GM18867 (cell line): Measurements from ENCODE around the gene LGALS1.

Experiments used
- ATAC-seq: cut with Tn5 transposase; IDR thresholded peaks from one replicate; pipeline ENCODE4 v1.9.1; 2021; ENCODE audit warnings: mild to moderate bottlenecking, moderate library complexity; ENCODE audit not compliant: unreplicated experiment

Gene LGALS1

GRCh38 chr22:37661160-37661924, 14.1 kb upstream of the LGALS1 start:
- no peak for ATAC-seq

- ATAC-seq, result no peak
These were observed 13.4 kb upstream of the LGALS1 start for GRCh38 chr22:37662039-37662438.

GRCh38 chr22:37663521-37664140, 11.8 kb upstream of the LGALS1 start:
- no peak for ATAC-seq

- ATAC-seq, result no peak
These were observed 11.0 kb upstream of the LGALS1 start for GRCh38 chr22:37664249-37665101.

GRCh38 chr22:37665487-37665886, 9.9 kb upstream of the LGALS1 start:
- no peak for ATAC-seq

- ATAC-seq, result no peak
These were observed 5.8 kb upstream of the LGALS1 start for GRCh38 chr22:37669586-37669985.

- no peak for ATAC-seq
These were observed 3.1 kb upstream of the LGALS1 start for GRCh38 chr22:37672206-37672919.

- no peak for ATAC-seq
These were observed 2.4 kb upstream of the LGALS1 start for GRCh38 chr22:37672920-37673455.

GRCh38 chr22:37674248-37674647, 1.2 kb upstream of the LGALS1 start:
- no peak for ATAC-seq

- no peak for ATAC-seq
These were observed 697 bp downstream of the LGALS1 start for GRCh38 chr22:37675930-37676735.

GRCh38 chr22:37676736-37677492, 1.5 kb downstream of the LGALS1 start:
- ATAC-seq, result peak; percentile 45

- ATAC-seq, result peak; percentile 13
These were observed 2.1 kb downstream of the LGALS1 start for GRCh38 chr22:37677493-37677974.

GRCh38 chr22:37678372-37678771, 2.9 kb downstream of the LGALS1 start:
- no peak for ATAC-seq

- no peak for ATAC-seq
These were observed 4.2 kb downstream of the LGALS1 start for GRCh38 chr22:37679670-37680069.

- no peak for ATAC-seq
These were observed 4.9 kb downstream of the LGALS1 start for GRCh38 chr22:37680191-37680851.

- ATAC-seq, result no peak
These were observed 5.6 kb downstream of the LGALS1 start for GRCh38 chr22:37681001-37681424.

- ATAC-seq, result no peak
These were observed 6.2 kb downstream of the LGALS1 start for GRCh38 chr22:37681556-37682049.
